Daoy (cell line): ENCODE measurements around the gene C3orf62. TPM values are rescaled to one million over a fixed set of nuclear protein-coding genes. Genes with fewer than 3 reads are reported as not detected.
"Not testable (repeated sequence)": the region's sequence is repeated elsewhere in the genome, so short reads cannot be mapped to it uniquely, and the experiment has no call there.

Experiments used
- DNase-seq: peaks from one replicate; pipeline ENCODE4 v3.0.0-alpha.2; 2015; ENCODE audit warnings: low read depth
- total RNA-seq: library from RNA; depleted of rRNA; stranded (reverse); fragments of >200 nt; shearing (Covaris generic); gene quantifications from 2 replicates; pipeline ENCODE4 v1.2.3, GENCODE V29; 2014

Gene C3orf62
- total RNA-seq, 1 experiment from 2014 or later, result 0.74 TPM

DNA sequence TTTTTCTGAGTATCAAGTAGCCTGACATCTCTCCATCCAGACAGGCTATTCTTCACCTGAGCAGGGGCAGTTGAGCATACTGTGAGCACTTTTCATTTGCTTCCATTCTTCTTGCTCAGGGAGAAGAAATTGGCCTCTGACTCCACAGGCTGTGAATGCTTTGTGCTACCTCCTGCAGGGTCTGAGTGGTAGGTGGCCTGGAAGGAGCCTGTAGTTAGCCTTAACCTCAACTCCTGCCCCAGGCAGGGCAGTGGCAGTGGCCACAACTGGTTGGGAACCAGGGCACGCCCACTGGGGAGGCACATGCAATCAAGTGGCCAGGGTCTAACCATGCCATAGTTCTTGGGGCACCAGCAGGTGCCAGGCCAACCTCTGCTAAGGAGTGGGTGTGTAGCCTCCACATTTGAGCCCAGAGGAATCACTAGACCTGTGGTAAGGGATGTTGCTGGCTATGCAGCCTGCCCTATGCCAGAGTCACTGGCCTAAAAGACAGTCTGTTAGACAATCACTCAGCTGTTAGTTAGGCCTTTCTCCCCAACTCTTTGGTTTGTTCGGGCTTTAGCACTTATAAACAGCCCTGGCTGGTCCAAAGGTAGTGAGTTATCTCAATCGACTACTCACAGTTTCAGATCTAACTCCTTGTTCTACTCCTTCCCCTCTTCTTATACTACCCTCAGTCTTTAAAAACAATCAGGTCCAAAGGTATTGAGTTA is 7.4 kb downstream of the C3orf62 start:
- no peak for DNase-seq

DNA sequence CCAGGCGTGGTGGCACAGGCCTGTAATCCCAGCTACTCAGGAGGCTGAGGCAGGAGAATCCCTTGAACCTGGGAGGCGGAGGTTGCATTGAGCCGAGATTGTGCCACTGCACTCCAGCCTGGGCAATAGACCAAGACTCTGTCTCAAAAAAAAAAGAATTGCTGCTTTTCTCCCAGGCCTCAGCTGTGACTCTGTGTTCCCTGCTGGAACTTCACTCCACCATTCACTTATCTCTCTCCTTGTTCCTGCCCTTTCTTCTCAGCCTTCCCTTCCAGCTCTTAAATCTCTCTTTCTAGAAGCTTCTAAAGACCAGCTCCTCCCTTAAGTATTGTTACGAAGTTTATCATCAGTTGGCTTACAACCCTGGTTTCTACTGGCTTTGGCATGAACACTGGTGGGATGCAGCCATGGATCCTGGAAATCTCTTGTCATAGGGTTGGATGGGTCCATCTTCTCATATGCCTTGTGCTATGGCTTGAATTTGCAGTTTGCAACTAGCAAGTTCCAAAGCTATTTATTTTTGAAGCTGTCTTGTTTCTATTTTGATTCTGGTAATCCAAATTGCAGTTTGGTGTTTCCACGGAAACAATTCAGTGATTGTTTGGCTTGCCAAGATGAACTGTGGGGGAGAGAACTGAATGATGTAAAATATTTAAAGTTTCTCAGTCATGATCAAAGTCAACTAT is 10.5 kb downstream of the C3orf62 start:
- no peak for DNase-seq

DNA sequence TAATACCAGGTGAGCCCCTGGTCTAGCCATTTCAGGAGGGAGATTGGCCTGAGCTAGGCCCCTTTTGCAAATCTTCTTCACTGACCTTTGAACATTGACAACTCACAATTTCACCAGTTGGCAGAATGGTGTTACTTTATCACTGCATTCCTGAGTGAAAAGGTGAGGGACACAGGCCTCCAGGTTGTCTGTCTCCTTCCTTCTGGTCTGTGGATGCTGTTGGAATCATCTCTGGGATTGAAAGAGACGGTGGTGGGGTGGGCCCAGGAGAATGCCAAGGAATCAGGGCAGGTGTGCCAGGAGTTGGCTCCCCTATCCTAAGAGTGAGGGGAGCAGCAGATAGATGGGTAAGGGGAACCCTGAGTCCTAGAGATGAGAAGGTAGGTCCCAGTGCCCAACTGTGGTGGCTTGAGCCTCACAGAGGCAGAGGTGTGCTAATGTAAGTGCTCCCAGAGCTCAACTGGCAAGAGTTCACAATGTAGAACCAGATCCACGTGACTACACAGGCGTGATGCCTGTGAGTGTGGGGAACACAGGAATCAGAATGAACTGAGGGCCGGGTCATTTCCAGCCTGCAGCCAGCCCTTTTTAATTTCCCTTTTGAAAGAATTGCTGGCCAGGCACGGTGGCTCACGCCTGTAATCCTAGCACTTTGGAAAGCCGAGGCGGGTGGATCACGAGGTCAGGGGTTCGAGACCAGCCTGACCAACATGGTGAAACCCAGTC is 11.2 kb downstream of the C3orf62 start:
- DNase-seq, result no peak

DNA sequence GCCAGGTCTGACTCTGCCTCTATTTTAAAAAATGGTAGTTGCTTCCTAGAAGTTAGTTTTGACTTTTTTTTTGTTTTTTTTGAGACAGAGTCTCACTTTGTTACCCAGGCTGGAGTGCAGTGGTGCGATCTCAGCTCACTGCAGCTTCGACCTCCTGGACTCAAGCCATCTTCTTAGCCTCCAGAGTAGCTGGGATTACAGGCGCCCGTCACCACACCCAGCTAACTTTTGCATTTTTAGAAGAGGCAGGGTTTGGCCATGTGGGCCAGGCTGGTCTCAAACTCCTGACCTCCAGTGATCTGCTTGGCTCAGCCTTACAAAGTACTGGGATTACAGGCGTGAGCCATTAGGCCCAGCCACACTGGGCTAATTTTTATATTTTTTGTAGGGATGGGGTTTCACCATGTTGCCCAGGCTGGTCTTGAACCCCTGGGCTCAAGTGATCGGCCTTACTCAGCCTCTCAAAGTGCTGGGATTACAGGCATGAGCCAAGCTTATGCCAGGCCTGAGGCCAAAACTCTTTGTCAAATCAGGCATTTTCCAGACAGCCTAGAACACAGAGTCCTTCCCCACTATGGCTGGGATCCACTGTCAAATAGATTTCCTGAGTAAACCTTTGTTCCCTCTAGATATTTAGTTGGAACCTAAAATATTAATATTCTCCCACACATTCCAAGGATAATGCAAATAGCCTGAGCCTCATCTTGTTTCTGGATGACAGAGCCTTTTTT is 13.7 kb downstream of the C3orf62 start:
- DNase-seq, result no peak

DNA sequence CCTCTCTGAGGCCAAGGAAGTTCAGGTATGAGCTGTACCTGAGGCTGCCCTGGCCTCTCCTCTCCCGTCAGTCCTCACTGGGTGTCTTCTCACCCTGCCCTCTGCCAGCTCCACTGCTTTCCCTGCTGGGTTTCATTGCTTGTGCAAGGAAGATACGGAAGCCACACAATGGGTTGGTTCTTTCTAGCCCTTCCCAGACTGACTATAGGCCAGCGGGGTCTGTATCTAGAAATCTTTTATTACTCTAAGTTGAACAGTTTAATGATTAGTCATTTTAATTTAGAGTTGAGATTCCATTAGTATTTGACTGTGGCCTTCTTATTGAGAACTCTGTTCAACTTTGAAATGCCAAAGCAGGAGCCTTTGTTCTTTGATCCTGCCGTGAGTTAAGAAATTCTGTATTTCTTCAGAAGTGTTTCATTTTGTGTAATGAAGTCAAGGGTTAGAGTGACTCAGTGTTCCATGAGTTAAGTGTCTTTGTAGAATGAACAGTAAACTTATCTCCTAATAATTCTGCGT is 16.2 kb downstream of the C3orf62 start:
- DNase-seq, result no peak

DNA sequence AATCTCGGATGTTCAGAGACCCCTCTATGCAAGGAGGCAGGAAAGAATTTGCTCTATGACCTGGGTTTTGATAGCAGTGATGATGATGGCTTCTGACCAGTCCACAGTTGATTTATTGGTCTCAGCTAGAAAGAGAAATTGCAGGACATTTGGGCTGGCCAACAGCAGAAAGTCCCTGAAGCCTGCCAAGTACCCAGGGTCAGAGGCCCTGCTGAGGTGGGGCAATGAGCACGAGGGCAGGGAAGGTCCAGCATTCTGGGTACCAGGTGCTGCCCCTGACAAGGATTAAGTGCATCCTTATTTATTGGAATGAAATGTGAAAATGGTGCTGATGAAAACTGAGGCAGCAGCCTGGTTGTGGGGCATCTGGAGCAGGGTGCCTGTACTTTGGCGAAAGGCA is 19.8 kb downstream of the C3orf62 start:
- DNase-seq, result no peak

- no peak for DNase-seq
These were observed 21.1 kb downstream of the C3orf62 start for GRCh38 chr3:49255718-49256511.

GRCh38 chr3:49255112-49255511 is 21.9 kb downstream of the C3orf62 start:
- no peak for DNase-seq

DNA sequence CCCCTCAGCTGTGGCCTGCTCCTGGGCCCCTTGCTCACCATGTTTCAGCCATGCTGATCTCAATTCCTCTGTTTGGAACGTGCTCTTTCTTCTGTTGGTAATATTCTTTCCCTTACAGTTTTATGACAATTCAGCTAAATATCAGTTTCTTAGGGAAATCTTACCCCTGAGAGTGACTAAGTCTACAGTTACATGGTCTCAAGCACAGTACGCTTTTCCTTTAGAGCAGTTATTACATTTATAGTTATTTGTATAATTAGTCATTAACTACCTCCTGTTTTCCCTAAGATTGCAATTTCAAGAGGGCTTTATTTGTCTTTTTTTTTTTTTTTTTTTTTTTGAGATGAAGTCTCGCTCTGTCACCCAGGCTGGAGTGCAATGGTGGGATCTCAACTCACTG is 23.5 kb downstream of the C3orf62 start:
- no peak for DNase-seq

DNA sequence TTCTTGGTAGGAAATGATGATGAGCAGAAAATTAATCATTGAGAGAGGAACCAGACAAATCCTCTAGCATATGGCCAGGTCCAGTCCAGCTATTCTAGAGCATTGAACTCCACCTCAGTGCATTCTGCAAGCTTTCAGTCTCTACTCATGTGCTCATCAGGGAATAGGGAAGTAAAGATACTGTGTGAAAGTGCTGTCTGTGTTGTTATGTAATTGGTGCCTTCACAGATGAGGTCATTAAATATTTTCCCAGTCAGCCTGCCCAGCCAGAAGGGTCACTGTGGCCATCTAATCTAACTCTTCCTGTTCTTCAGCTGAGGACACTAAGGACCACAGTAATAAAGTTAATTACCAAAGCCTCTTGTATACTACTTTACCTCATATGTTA is 28.2 kb downstream of the C3orf62 start:
- DNase-seq, result no peak

- DNase-seq, result peak; percentile 19
These were observed 32.3 kb downstream of the C3orf62 start for GRCh38 chr3:49244581-49245205.

- not testable (repeated sequence) for DNase-seq
These were observed 36.9 kb downstream of the C3orf62 start for GRCh38 chr3:49240091-49240490.

GRCh38 chr3:49238274-49239127 is 38.5 kb downstream of the C3orf62 start:
- DNase-seq, result no peak

GRCh38 chr3:49237344-49237743 is 39.7 kb downstream of the C3orf62 start:
- no peak for DNase-seq

- DNase-seq, result no peak
These were observed 40.8 kb downstream of the C3orf62 start for GRCh38 chr3:49236226-49236625.

GRCh38 chr3:49228817-49229216 is 48.2 kb downstream of the C3orf62 start:
- DNase-seq, result not testable (repeated sequence)

GRCh38 chr3:49222002-49222401 is 55.0 kb downstream of the C3orf62 start:
- DNase-seq, result no peak

- DNase-seq, result not testable (repeated sequence)
These were observed 56.0 kb downstream of the C3orf62 start for GRCh38 chr3:49220985-49221563.

DNA sequence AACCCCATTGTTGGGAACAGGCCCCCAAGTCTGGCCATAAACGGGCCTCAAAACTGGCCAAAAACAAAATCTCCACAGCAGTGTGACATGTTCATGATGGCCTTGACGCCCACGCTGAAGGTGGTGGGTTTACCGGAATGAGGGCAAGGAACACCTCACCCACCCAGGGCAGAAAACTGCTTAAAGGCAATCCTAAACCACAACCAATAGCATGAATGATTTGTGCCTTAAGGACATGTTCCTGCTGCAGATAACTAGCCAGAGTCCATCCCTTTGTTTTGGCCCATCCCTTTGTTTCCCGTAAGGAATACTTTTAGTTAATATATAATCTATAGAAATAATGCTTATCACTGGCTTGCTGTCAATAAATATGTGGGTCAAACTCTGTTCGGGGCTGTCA is 57.9 kb downstream of the C3orf62 start:
- DNase-seq, result no peak
